Upper lobe of left lung (tissue), 6 donors: ENCODE data around the gene SFXN2. TPM values are rescaled to one million over a fixed set of nuclear protein-coding genes. Genes with fewer than 3 reads are reported as not detected.

ENCODE experiments used
- ATAC-seq, 2 donors: fragments of 200-7000 bp; cut with Tn5 transposase; one replicate each; pipeline ENCODE4 v1.9.1; 2022; ENCODE audit warnings: mild to moderate bottlenecking in 2 of 2, moderate library complexity in 2 of 2; ENCODE audit not compliant: low FRiP score in 2 of 2
- DNase-seq, 2 donors: peaks; one replicate each; pipeline ENCODE4 v3.0.0-alpha.2; 2019 to 2020
- H3K27ac ChIP-seq, 4 donors: fragments of 200-600 bp; sonication (generic); one replicate each; pipeline ENCODE4 v1.5.1; 2016 to 2019
- H3K27me3 ChIP-seq, 4 donors: fragments of 200-600 bp; sonication (generic); one replicate each; pipeline ENCODE4 v1.5.1; 2017 to 2019
- H3K36me3 ChIP-seq, 4 donors: fragments of 200-600 bp; sonication (generic); one replicate each; pipeline ENCODE4 v1.5.1; 2016 to 2019
- H3K4me1 ChIP-seq, 4 donors: fragments of 200-600 bp; sonication (generic); one replicate each; pipeline ENCODE4 v1.5.1; 2018 to 2019
- H3K4me3 ChIP-seq, 4 donors: fragments of 200-600 bp; sonication (generic); one replicate each; pipeline ENCODE4 v1.5.1; 2017 to 2019; ENCODE audit warnings: mild to moderate bottlenecking in 2 of 4, moderate library complexity in 1 of 4
- H3K9me3 ChIP-seq, 4 donors: fragments of 200-600 bp; sonication (generic); one replicate each; pipeline ENCODE4 v1.5.1; 2018 to 2019
- EP300 ChIP-seq, 4 donors: sonication (generic); formaldehyde crosslinking; IDR thresholded peaks; one replicate each; pipeline ENCODE4 v1.5.1; 2017; ENCODE audit warnings: antibody characterized with exemption in 4 of 4, control low read depth in 2 of 4
- POLR2A ChIP-seq, 4 donors: fragments of 450-650 bp; IDR thresholded peaks; one replicate each; pipeline ENCODE4 v1.5.1; 2016 to 2017; ENCODE audit warnings: antibody characterized with exemption in 4 of 4, mild to moderate bottlenecking in 2 of 4
- POLR2AphosphoS5 ChIP-seq, 2 donors: sonication (generic); formaldehyde crosslinking; IDR thresholded peaks; one replicate each; pipeline ENCODE4 v1.5.1; 2017; ENCODE audit warnings: antibody characterized with exemption in 2 of 2
- WGBS, 2 donors: methylation state at CpG; one replicate each; pipeline ENCODE4 v1.1.5; 2017 to 2018; 5-methylcytosine and 5-hydroxymethylcytosine counted together
- total RNA-seq, 6 donors: library from RNA; depleted of rRNA in 4 of 6; stranded (reverse); fragments of >200 nt in 4 of 6; gene quantifications; one replicate each; pipeline versions ENCODE4 v1.1.0 to v1.2.1, GENCODE V29; 2016 to 2021
- TF ChIP-seq, protein P1 (sequence below), 6 experiments: fragments of 450-650 bp in 4 of 6; fragments of 200-600 bp in 2 of 6; sonication (generic) in 2 of 6; IDR thresholded peaks; one replicate each; pipeline ENCODE4 v1.5.1; 2016 to 2019; ENCODE audit warnings: antibody characterized with exemption in 6 of 6
- donor health status: DM: no; HTN: no; CAD: no; lungs with moderate emphysema.
- donor health status: DM: no; HTN: yes; CAD: no; lungs with severe emphysema.

SFXN2 gene
- total RNA-seq, 6 donors from 2014 or later, result 3.9 to 28.3 (median 8.0) TPM

DNA sequence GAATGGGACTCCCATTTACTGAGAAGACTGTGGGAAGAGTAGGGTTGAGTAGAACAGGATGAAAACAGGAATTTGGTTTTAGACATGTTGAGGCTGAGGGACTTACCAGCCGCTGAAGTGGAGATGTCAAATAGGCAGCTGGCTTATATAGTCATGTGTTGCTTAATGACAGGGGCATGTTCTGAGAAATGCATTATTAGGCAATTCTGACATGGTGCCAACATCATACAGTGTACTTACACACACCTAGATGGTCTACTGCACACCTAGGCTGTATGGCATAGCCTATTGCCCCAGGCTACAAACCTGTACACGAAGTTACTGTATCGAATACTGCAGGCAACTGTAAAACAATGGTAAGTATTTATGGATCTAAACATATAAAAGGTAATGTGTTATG lies 17.7 kb upstream of the SFXN2 start:
- peaks cover 0 to 39% (median 15%) of the 10 kb centered on the region in 4 donors for H3K36me3 ChIP-seq
- WGBS, 2 donors, result 89% methylated on average over 3 of the region's 3 CpGs
- TF ChIP-seq EP300 (IDR thresholded peaks at IDR 0.05) (no peak), POLR2A (IDR thresholded peaks at IDR 0.05) (no peak), POLR2AphosphoS5 (IDR thresholded peaks at IDR 0.05) (no peak)
- TF ChIP-seq, protein P1, sequence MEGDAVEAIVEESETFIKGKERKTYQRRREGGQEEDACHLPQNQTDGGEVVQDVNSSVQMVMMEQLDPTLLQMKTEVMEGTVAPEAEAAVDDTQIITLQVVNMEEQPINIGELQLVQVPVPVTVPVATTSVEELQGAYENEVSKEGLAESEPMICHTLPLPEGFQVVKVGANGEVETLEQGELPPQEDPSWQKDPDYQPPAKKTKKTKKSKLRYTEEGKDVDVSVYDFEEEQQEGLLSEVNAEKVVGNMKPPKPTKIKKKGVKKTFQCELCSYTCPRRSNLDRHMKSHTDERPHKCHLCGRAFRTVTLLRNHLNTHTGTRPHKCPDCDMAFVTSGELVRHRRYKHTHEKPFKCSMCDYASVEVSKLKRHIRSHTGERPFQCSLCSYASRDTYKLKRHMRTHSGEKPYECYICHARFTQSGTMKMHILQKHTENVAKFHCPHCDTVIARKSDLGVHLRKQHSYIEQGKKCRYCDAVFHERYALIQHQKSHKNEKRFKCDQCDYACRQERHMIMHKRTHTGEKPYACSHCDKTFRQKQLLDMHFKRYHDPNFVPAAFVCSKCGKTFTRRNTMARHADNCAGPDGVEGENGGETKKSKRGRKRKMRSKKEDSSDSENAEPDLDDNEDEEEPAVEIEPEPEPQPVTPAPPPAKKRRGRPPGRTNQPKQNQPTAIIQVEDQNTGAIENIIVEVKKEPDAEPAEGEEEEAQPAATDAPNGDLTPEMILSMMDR (IDR thresholded peaks at IDR 0.05), result no peak

DNA sequence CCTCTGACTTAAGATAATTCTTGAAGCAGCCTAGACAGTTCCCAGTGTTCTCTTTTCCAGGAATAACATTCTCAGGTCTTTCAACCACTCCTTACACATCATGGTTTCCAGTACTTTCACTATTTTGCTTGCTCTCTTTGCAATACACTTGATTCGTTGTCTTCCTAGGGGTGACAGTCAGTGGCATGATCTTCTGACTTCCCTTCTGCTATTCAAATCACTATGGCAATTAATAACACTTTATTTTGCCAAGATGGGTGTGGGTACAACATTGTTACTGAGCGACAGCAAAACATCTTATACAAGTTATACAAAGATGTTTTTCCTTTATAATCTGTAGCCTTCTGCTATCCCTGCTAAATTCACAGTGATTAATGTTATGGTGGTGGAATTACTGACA lies 15.5 kb upstream of the SFXN2 start:
- Histone ChIP-seq H3K27ac (no peak overlapping the region), H3K36me3 (peaks cover 0 to 37% (median 15%) of the 10 kb centered on the region in 4 donors), H3K4me1 (peaks cover 0 to 4% (median 0%) of the 10 kb centered on the region in 4 donors), H3K27me3 (no peaks in the 10 kb centered on the region), H3K9me3 (no peaks in the 10 kb centered on the region), H3K4me3 (no peak overlapping the region)
- DNase-seq, result no peak
- no peak for ATAC-seq
- TF ChIP-seq, protein P1 (IDR thresholded peaks at IDR 0.05), result no peak
- TF ChIP-seq POLR2AphosphoS5 (IDR thresholded peaks at IDR 0.05), result no peak
- TF ChIP-seq EP300 (IDR thresholded peaks at IDR 0.05), result no peak
- no peak for TF ChIP-seq POLR2A (IDR thresholded peaks at IDR 0.05)
- WGBS, 2 donors, result 75 to 80% methylated on average over 2 of the region's 2 CpGs

More for the DNA sequence above, 17.7 kb upstream of the SFXN2 start:
- H3K27me3 ChIP-seq, result no peaks in the 10 kb centered on the region
- peaks cover 0 to 4% (median 0%) of the 10 kb centered on the region in 4 donors for H3K4me1 ChIP-seq
- no peak overlapping the region for H3K4me3 ChIP-seq
- ATAC-seq (no peak), DNase-seq (no peak)
- H3K27ac ChIP-seq, result no peak overlapping the region
- no peaks in the 10 kb centered on the region for H3K9me3 ChIP-seq

DNA sequence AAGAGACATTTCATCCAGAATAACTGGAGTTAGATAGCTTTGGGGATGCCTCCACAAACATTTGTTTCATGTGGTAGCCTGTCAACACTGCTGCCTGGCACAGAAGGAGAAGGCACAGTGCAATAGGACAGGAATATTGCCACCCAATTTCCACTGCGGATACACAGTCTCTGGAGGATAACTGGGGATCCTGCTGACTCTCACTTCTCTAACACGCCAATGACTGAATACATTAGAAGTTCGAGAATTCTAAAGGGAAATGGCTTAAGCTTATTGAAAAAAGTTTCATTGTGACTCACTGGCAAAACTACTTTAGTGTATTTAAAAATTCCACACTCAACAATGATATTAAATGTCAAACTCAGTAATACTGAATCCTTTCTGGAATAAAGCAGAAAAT lies 13.2 kb upstream of the SFXN2 start:
- Histone ChIP-seq H3K4me3 (no peak overlapping the region), H3K27ac (no peak overlapping the region), H3K36me3 (peaks cover 0 to 24% (median 15%) of the 10 kb centered on the region in 4 donors), H3K9me3 (no peaks in the 10 kb centered on the region), H3K4me1 (peaks cover 0 to 4% (median 0%) of the 10 kb centered on the region in 4 donors), H3K27me3 (no peaks in the 10 kb centered on the region)
- DNase-seq (no peak), ATAC-seq (no peak)
- TF ChIP-seq, protein P1 (IDR thresholded peaks at IDR 0.05), result no peak
- TF ChIP-seq POLR2AphosphoS5 (IDR thresholded peaks at IDR 0.05) (no peak), POLR2A (IDR thresholded peaks at IDR 0.05) (no peak), EP300 (IDR thresholded peaks at IDR 0.05) (no peak)
- WGBS, 2 donors, result 87 to 95% methylated on average over 3 of the region's 3 CpGs

DNA sequence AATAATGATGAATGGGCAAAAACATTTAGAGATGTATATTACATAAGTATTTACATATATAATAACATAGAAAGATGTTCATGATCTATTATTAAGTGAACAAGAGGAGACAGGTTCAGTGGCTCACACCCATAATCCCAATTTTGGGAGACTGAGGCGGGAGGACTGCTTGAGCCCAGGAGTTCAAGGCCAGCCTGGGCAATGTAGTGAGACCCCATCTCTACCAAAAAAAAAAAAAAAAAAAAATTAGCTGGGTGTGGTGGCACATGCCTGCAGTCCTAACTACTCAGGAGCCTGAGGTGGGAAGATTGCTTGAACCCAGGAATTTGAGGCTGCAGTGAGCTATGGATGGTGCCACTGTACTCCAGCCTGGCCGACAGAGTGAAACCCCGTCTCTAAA lies 12.6 kb upstream of the SFXN2 start:
- H3K36me3 ChIP-seq, result peaks cover 0 to 20% (median 15%) of the 10 kb centered on the region in 4 donors
- no peak overlapping the region for H3K27ac ChIP-seq
- ATAC-seq (no peak), DNase-seq (no peak)
- WGBS, 2 donors, result 96 to 100% methylated on average over 3 of the region's 3 CpGs
- H3K9me3 ChIP-seq, result no peaks in the 10 kb centered on the region
- no peaks in the 10 kb centered on the region for H3K4me1 ChIP-seq
- H3K27me3 ChIP-seq, result no peaks in the 10 kb centered on the region
- no peak overlapping the region for H3K4me3 ChIP-seq
- TF ChIP-seq EP300 (IDR thresholded peaks at IDR 0.05) (no peak), POLR2A (IDR thresholded peaks at IDR 0.05) (no peak), POLR2AphosphoS5 (IDR thresholded peaks at IDR 0.05) (no peak)
- TF ChIP-seq, protein P1 (IDR thresholded peaks at IDR 0.05), result no peak

DNA sequence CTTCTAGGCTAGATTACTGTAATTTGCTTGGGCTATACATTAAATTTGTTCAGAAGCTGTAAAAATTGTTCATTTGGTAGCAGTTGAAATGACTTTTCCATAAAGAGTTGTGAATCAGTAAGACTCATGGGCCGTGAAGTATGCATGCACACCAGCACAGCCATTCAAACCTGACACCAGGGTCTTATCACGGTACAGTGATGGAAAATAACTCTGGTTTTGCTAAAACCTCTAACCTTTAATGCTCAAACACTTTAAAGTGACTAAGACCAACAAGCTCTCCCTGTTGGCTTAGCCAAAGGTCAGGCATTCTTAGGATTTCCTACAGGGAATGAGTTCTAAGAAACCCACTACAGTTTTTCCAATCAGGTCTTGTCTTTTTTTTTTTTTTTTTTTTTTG lies 11.7 kb upstream of the SFXN2 start:
- Histone ChIP-seq H3K27me3 (no peaks in the 10 kb centered on the region), H3K36me3 (peaks cover 0 to 15% (median 13%) of the 10 kb centered on the region in 4 donors), H3K4me1 (no peaks in the 10 kb centered on the region), H3K9me3 (no peaks in the 10 kb centered on the region), H3K27ac (no peak overlapping the region), H3K4me3 (no peak overlapping the region)
- DNase-seq (no peak), ATAC-seq (no peak)
- TF ChIP-seq EP300 (IDR thresholded peaks at IDR 0.05), result no peak
- TF ChIP-seq POLR2A (IDR thresholded peaks at IDR 0.05), result no peak
- TF ChIP-seq, protein P1 (IDR thresholded peaks at IDR 0.05), result no peak
- no peak for TF ChIP-seq POLR2AphosphoS5 (IDR thresholded peaks at IDR 0.05)
- WGBS, 2 donors, result 83 to 90% methylated on average over 2 of the region's 2 CpGs
